ENCODE measurements around the gene RMI2.

RMI2 gene

DNA sequence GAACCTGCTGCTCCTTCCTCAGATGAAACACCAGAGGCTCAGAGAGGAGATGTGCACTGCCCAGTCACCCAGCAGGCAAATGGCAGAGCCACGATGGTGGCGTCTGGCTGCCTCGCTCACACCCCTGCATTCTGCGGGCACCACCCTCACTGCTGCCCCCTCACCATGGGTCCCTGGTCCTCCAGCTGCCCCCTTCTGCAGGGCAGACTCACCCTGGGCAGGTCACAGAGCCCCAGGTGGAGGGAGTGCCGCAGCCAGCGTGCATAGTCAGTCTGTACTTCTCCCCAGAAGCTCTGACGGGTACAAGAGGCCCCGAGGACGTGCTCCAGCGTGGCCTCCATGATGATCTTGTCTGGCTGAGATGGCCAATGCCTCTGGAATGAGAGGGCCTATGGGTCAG lies 52.9 kb downstream of the RMI2 start:
- TF ChIP-seq GATA3 (IDR thresholded peaks at IDR 0.05; ENCODE audit: low read depth, low read length): no peak

DNA sequence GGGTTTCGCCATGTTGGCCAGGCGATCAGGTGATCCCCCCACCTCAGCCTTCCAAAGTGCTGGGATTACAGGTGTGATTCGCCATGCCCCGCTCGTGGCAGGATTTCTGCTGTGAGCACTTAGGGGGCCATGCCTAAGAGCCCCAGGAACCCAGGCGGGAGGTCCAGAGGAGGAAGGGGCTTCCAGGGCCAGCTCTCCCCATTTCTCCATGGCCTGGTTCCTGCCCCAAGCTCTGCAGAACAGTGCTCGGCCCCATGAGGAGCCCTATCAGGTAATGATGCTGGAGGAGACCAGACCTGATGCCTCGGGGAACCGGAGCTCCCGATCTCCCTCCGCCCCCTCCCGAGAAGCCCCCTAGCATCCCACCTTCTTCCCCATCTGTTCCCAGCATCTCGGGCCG lies 53.6 kb downstream of the RMI2 start:
- TF ChIP-seq GATA2 (IDR thresholded peaks at IDR 0.05; ENCODE audit: low read depth, low read length): no peak
- TF ChIP-seq GATA3 (IDR thresholded peaks at IDR 0.05; ENCODE audit: low read depth, low read length): no peak

DNA sequence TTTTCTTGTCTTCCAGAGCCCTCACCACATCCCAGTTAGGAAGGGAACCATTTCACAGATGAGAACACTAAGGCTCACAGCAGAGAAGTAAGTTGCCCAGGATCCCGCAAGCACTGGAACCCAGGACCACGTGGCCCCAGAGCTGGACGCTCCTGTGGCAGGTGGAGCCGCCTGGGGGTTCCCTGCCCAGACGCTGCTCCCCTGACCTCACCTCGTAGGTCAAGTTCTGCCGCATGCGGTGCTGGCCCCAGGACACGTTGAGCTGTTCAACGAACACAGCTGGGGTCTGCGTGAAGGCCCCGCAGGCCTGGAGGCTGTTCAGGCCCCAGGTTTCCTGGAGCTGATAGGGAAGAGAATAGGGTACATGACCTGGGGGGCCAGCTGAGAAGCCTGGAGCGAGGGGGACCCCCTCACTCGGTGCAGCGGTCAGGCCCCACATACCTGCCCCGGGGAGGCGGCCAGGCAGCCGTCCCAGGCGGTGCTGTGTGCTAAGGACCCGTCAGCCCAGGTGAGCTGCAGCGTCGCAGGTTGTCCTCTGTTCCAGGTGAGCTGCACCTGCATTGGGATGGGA lies 54.1 kb downstream of the RMI2 start:
- TF ChIP-seq GATA3 (IDR thresholded peaks at IDR 0.05; ENCODE audit: low read depth, low read length) (no peak), GATA2 (IDR thresholded peaks at IDR 0.05; ENCODE audit: low read depth, low read length) (no peak)

DNA sequence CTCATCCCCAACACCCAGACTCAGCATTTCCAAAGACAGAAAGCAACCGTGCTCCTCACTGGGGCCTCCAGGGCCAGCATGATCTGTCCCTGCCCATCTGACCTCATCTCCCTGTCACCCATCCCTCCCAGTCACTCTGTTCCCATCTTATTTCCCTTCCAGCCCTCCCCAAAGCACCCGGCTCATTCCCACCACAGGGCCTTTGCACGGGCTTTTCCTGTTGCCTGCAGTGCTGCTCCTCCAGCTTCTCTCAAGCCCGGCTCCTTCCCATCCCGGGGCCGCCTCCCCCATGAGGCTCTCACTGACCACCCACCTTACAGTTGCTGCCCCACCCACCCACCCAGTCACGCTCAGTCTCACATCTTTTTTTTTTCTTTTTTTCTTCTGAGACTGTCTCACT lies 54.8 kb downstream of the RMI2 start:
- no peak for TF ChIP-seq GATA2 (IDR thresholded peaks at IDR 0.05; ENCODE audit: low read depth, low read length)
- TF ChIP-seq GATA3 (IDR thresholded peaks at IDR 0.05; ENCODE audit: low read depth, low read length): no peak

Data from SH-SY5Y (cell line).